Type B pancreatic cell (in vitro differentiated cells): ENCODE data around the gene MITD1. TPM values are rescaled to one million over a fixed set of nuclear protein-coding genes. Genes with fewer than 3 reads are reported as not detected.

Source experiments
- DNase-seq: peaks from one replicate; pipeline ENCODE4 v3.0.0; 2021; ENCODE audit warnings: mixed read lengths; ENCODE audit not compliant: unreplicated experiment; ENCODE audit errors: extremely low spot score
- H3K27ac Mint-ChIP-seq: 2 replicates; pipeline ENCODE4 v1.8.0; 2021; ENCODE audit warnings: mild to moderate bottlenecking, mixed read lengths
- H3K27me3 Mint-ChIP-seq: 2 replicates; pipeline ENCODE4 v1.8.0; 2021; ENCODE audit warnings: mixed read lengths
- H3K36me3 Mint-ChIP-seq: 2 replicates; pipeline ENCODE4 v1.8.0; 2021; ENCODE audit warnings: mixed read lengths
- H3K4me1 Mint-ChIP-seq: one replicate; pipeline ENCODE4 v1.8.0; 2021; ENCODE audit warnings: mixed read lengths; ENCODE audit not compliant: unreplicated experiment
- H3K4me3 Mint-ChIP-seq: 2 replicates; pipeline ENCODE4 v1.8.0; 2021; ENCODE audit warnings: mild to moderate bottlenecking, mixed read lengths
- H3K9me3 Mint-ChIP-seq: 2 replicates; pipeline ENCODE4 v1.8.0; 2021; ENCODE audit warnings: mixed read lengths
- CTCF ChIP-seq: fragments of 200-600 bp; sonication (generic); conservative IDR thresholded peaks from 2 replicates; pipeline ENCODE4 v1.5.0; 2021; ENCODE audit warnings: antibody characterized with exemption, mild to moderate bottlenecking
- long read RNA-seq: library from polyadenylated mRNA; unstranded; transcript quantifications from one replicate; pipeline ENCODE4 v2.0.0, GENCODE V29; 2020
- total RNA-seq: library from RNA; stranded (reverse); gene quantifications from 2 replicates; pipeline ENCODE4 v1.2.1, GENCODE V29; 2021; ENCODE audit warnings: low replicate concordance

MITD1 gene
- total RNA-seq: 27.8 and 30.0 TPM in 2 replicates
- long read RNA-seq, transcript MITD1-201 (7 exons, 939 nt): major isoform, 11 of 27 reads
- long read RNA-seq, partial matches to known transcripts: 7 of 27 reads
- long read RNA-seq, other reads (novel, unspliced or antisense): 7 of 27 reads

- peaks cover 4% of the 10 kb centered on the region for H3K36me3 Mint-ChIP-seq
- TF ChIP-seq CTCF: no peak
- H3K9me3 Mint-ChIP-seq: no peaks in the 10 kb centered on the region
- peak within 1 kb of the TSS; percentile 94 for H3K27ac Mint-ChIP-seq
- H3K4me3 Mint-ChIP-seq: peak within 1 kb of the TSS; percentile 100
- peak; percentile 91 for DNase-seq
- no peaks in the 10 kb centered on the region for H3K27me3 Mint-ChIP-seq
- H3K4me1 Mint-ChIP-seq: peaks cover 37% of the 10 kb centered on the region
These were observed at the start of gene MITD1, which contains the start of gene MRPL30 for GRCh38 chr2:99180755-99181623. Gene MITD1, minus strand, starts transcription at chr2:99181058. Its CDS starts 77 bp downstream, at chr2:99180981. Gene MRPL30, plus strand, starts transcription at chr2:99181184. Its CDS starts 5,020 bp downstream, at chr2:99186204.

- no peak overlapping the region for H3K4me3 Mint-ChIP-seq
- DNase-seq: no peak
- H3K27me3 Mint-ChIP-seq: no peaks in the 10 kb centered on the region
- H3K36me3 Mint-ChIP-seq: peaks cover 16% of the 10 kb centered on the region
- no peak overlapping the region for H3K27ac Mint-ChIP-seq
- no peaks in the 10 kb centered on the region for H3K4me1 Mint-ChIP-seq
- TF ChIP-seq CTCF: no peak
- H3K9me3 Mint-ChIP-seq: no peaks in the 10 kb centered on the region
These were observed 37.2 kb upstream of the MITD1 start for GRCh38 chr2:99217929-99218501.

- DNase-seq: no peak
- H3K9me3 Mint-ChIP-seq: no peaks in the 10 kb centered on the region
- H3K27me3 Mint-ChIP-seq: no peaks in the 10 kb centered on the region
- no peak overlapping the region for H3K27ac Mint-ChIP-seq
- TF ChIP-seq CTCF: no peak
- H3K4me3 Mint-ChIP-seq: no peak overlapping the region
- no peaks in the 10 kb centered on the region for H3K4me1 Mint-ChIP-seq
- H3K36me3 Mint-ChIP-seq: peaks cover 17% of the 10 kb centered on the region
These were observed 35.2 kb upstream of the MITD1 start for GRCh38 chr2:99216096-99216495.

GRCh38 chr2:99205491-99205890, 24.6 kb upstream of the MITD1 start:
- TF ChIP-seq CTCF: no peak
- Mint-ChIP-seq H3K9me3 (no peaks in the 10 kb centered on the region), H3K27me3 (no peaks in the 10 kb centered on the region), H3K4me3 (no peak overlapping the region), H3K4me1 (no peaks in the 10 kb centered on the region), H3K27ac (no peak overlapping the region), H3K36me3 (peaks cover 37% of the 10 kb centered on the region)
- DNase-seq: no peak

- Mint-ChIP-seq H3K4me1 (no peaks in the 10 kb centered on the region), H3K27ac (no peak overlapping the region), H3K27me3 (no peaks in the 10 kb centered on the region)
These were observed 21.3 kb upstream of the MITD1 start for GRCh38 chr2:99201959-99202678.

More at GRCh38 chr2:99201959-99202678, 21.3 kb upstream of the MITD1 start:
- no peaks in the 10 kb centered on the region for H3K9me3 Mint-ChIP-seq
- peaks cover 21% of the 10 kb centered on the region for H3K36me3 Mint-ChIP-seq
- H3K4me3 Mint-ChIP-seq: no peak overlapping the region
- TF ChIP-seq CTCF: peak; percentile 63
- DNase-seq: no peak
